NOMO-1 treated with DMSO at 0.1 percent for 48 hours (cell line): ENCODE results near the gene TBCD.

ENCODE experiments used
- DNase-seq: peaks from one replicate; lab custom pipeline; 2025; ENCODE audit not compliant: unreplicated experiment; lab: John Stamatoyannopoulos, UW

The TBCD gene

DNA sequence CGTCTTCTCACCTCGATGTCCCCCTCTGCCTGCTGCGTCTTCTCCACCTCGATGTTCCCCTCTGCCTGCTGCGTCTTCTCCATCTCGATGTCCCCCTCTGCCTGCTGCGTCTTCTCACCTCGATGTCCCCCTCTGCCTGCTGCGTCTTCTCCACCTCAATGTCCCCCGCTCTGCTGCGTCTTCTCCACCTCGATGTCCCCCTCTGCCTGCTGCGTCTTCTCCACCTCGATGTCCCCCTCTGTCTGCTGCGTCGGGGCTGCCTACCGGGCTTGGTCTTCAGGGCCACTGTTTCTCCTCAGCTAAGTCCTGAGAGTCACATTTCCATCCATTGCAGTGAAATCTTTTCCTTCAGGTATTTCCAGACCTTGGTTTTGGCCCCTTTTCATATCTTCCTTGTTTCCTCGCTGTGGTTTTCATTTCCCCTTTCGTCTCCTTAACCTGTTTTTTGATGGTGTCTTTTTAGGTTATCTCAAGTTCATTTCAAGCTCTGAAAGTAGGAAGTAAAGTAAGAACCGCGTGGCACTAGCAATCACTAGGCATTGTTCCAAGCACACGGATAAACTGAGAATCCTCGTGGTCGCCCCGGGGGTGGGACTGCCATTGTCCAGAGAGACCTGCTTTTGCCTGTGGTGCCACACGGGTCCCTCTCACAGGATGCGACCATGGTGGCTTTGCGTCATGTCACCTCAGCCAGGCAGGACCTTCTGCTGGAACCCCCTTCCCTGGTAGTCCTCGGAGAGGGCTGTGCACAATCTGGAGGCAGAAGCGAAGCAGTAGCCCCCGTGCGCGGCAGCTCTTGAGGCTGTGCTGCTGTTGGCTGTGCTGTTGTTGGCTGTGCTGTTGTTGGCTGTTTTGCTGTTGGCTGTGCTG lies 97.4 kb downstream of the TBCD start:
- DNase-seq: peak; percentile 79

DNA sequence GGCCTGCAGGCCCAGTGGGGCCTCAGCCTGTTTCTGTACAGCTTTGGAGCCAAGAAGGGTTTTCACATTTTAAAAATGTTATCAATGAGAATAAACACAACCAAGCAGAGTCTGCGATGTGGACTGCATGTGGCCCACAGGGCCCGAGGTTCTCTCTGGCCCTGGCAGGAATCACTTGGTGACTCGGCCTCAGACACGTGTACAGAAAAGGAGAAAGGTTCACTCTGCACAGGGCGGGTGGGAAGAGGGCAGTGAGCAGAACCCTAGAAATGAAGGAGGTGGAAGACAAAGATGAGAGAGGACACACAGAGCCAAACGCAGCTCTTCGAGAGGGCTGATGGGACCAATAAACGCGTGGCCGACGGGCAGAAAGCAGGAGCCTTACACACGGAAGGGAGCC lies 99.5 kb downstream of the TBCD start:
- DNase-seq: no peak

GRCh38 chr17:82854226-82854625 lies 102.4 kb downstream of the TBCD start:
- no peak for DNase-seq

DNA sequence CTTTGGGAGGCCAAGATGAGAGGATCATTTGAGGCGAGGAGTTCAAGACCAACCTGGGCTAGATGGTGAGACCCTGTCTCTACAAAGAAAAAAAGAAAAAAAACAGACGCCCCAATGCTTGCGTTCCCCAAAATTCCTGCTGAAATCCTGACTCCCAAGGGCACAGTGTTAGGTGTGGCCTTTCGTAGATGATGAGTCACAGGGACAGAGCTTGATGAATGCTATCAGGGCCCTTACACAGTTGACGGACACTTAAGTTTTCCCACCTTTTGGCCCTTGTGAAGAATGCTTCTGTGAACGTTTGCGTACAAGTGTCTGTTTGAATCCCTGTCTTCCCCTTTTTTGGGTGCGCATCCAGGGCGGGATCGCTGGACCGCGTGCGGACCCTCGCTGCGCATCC lies 104.5 kb downstream of the TBCD start:
- DNase-seq: no peak

DNA sequence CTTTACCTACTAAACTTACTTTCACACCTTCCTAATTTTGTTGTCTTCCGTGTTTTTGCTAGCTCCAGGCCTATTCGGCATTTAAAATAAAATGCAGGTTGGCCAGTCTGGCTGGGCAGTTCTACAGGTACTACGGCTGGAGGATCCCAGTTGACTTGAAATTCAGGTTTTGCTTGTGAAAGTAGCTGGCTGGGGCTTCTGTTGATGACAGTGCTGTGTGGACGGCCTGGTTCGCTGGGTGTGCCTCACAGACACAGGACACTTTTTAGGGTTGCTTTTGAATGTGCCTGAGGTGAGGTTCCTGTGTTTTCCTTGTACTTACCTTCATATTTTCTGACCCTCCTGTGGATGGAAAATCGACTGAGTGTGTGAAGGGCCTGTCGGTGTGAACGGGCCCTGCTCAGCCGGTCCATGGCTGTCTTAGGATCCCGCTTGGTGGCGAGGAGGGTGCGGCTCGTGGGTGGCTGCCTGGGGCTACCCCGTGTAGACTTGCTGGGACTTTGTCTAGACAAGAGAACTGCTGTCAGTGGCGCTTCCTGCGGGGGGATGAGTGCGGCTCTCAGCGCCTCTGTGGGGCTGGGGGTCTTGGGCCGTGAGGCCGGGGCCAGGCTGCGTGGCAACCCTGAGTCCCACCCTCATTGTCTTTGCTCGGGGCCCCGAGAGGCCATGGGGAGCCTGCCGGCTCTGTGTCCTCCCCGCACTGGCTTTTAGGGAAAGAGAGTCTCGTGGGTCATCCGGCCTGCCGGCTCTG lies 106.7 kb downstream of the TBCD start:
- DNase-seq: no peak

DNA sequence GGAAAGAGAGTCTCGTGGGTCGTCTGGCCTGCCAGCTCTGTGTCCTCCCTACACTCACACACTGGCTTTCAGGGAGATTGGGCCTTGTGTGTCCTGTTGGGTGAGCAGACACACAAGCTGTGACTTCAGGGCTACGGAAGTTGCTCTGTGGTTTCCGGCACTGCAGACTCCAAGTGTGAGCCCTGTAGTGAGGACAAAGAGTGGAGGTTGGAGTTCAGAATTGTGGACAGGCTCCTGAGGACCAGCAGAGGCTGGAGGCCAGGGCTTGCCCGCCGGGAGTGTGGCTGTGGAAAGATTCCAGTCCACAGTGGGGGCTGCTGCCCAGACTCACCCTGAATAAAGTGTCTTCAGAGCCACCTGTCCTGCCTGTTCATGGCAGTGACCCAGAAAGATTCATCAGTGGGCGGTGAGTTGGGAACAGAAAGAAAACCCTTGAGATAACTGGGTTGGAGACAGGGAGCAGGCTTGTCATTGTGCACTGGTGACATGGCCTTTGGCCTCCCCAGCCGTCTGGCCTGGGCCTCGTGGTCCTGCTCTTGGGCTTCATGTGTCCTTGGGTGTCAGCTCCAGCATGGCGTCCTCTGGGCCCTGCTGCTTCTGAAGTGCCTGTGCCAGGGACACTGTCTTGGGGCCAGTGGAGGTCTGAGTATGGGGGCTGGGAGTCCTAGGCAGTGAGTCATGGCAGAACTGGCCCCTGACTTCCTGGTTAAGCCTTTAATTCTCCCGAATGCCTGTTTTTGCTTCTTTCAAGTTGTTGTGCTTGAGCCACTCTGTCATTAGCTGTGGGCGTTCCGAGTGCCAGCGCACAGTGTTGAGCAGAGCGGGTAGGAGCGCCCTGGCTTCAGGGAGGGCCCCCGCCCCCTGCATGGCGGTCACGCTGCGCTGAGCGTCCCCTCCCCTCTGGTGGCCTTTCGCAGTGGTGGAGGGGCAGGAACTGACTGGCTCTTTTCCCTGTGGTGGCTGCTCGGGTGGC lies 107.9 kb downstream of the TBCD start:
- DNase-seq: peak; percentile 81

DNA sequence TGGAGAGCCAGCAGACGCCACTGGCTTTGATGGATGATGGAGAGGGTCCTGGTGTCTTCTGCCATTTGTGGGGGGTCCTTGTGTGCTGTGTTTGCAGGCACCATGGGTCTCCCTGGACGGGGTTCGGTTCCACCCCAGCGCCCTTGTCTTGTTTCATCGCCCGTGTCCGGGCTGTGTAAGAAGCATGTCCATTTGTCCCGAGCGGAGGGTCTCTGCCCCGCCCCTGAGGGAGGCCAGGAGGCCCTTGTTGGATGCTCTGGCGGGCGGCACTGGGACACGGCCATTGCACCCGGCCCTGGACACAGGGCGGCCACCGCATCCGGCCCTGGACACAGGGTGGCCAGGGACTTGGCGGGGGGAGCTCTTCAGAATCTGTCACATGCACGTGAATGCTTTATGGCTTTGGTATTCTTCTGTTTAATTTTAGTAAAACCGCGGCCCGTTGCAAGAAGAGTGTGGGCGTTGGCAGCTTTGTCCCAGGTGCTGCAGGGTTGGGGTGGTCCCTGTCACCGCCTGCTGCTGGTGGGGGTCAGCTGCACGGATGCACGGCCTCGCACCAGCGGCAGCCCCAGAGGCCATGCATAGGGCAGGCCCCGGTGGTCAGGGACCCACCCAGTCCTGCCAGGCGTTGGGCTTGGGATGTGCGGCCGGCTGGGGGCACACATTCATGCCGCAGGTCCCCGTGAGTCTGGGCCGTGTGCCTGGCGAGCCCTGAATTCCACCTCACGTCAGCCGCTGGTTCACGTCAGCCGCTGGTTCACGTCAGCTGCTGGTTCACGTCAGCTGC lies 108.9 kb downstream of the TBCD start:
- DNase-seq: no peak

- no peak for DNase-seq
These were observed 109.5 kb downstream of the TBCD start for GRCh38 chr17:82861393-82861775.

DNA sequence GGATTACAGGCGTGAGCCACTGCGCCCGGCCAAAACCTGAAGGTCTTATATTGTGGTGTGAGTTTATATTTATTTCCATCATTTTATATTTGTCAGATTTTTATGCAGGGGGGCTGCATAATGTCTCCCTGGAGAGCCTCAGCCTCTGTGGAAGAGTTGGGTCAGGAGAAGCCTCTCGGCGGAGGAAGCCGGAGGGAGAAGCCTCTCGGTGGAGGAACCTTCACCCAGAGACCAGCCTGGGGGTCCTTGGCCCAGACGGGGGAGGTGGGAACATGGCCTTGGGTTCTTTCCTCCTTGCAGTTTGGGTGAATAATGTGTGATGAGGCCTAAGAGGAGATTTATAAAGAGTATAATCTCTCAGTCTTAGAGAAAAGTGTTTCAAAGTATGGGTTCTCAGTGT lies 110.3 kb downstream of the TBCD start:
- no peak for DNase-seq

DNA sequence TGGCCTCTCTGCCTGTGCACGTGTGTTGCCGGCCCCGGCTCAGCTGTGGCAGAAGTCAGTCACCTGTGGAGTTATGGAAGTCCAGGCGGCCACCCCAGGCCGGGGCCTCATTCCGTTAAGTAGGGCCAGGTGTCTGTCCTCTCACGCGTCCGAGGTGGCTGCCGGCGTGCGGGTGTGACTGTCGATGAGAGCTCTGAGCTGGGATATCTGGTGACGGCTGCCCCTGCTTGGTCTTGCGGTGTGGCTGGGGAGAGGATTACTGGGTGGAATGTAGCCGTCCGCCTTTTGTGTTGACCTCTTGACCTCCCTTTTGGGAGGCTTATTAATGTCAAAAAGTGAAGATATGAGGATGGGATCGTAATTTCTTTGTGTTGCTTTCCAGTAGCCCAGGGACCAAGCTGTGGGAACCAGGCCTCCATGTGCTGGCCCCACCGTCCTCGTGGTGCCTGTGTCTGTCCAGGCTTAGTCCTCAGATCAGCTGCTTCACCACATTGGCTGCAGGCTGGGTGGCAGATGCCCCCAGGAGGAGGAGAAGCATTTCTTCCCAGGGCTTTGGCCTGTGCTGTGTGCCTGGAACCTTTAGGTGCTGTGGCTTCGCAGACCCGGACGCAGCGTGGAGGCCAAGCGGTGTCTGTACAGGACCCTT lies 111.0 kb downstream of the TBCD start:
- DNase-seq: no peak

GRCh38 chr17:82863383-82863940 lies 111.6 kb downstream of the TBCD start:
- no peak for DNase-seq

- DNase-seq: peak; percentile 82
These were observed 112.3 kb downstream of the TBCD start for GRCh38 chr17:82863941-82864712.

GRCh38 chr17:82864713-82865248 lies 112.9 kb downstream of the TBCD start:
- DNase-seq: no peak

DNA sequence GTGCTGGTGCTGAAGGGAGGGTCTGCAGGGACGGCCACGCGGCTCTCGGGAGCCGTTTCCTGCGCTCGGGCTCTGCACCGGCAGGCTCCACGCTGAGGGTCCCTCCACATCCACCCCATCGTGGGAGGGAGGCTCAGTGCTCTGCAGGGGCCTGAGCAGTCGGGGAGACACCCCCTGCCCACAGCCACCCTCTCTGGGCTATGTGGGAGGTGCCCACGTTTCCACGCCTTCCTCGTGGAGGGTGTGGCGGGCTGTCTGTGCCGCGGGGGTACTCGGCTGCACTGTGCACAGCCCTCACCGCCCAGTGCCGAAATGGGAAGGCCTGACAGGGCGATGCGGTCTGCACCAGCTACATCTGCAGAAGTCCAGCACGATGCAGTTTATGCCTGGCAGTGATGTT lies 113.4 kb downstream of the TBCD start:
- DNase-seq: no peak

DNA sequence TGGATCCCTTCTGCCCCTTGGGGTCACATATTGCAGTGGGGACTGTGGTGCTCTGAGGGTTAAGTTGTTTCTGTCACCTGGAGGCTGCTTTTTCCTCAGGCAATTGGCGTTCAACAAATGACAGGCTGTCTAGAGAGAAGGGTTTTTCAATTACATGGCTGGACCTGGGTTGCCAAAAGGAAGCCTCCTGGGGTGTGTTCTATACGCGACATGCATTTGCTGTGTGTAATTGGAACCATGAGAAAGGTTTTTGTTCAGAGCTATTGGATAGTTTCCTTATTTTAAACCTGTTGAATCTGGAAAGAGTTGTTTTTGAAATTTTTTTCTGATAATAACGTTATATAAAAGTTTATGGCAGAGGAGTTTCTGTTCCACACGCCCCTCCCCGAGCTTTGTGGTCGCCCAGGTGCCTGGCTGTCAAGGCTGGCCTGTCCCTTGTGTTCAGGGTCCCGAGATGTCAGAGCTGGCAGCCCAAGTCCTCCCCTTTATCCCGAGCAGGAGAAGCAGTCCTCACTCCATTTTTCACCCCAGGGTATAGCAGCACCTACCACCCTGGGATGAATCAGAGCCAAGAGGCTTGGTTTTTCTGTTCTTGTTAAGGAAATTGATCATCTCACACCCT lies 114.0 kb downstream of the TBCD start:
- no peak for DNase-seq

DNA sequence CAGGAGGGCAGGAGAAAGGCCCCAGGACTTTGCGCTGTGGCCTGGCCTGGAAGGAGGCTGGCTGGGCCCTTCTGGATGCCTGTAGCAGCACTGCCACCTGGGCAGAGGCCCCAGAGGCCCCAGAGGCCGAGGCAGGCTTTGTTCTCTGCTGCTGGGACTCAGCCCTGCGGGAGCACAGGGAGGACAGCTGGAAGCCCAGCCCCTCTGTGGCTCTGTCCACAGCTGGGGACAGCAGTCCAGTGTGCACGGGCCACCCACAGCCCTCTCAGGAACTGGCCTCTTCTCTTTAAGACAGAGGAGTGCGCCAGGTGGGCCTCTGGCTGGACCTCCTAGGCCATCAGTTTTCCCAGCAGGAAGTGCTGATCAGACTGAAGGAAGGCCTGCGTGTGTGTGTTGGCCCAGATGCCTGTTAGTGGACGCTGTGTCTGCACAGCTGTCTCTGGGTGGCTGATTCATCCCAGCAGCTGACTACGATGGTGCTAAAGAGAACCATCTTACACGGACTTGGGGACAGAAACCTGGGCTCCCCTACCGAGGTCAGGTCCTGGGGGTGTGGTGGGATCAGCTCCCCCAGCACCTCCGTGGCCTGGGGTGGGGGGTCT lies 114.8 kb downstream of the TBCD start:
- no peak for DNase-seq

GRCh38 chr17:82867763-82868325 lies 116.0 kb downstream of the TBCD start:
- DNase-seq: no peak
